ENCODE measurements around the gene DPH3.

DPH3 gene

DNA sequence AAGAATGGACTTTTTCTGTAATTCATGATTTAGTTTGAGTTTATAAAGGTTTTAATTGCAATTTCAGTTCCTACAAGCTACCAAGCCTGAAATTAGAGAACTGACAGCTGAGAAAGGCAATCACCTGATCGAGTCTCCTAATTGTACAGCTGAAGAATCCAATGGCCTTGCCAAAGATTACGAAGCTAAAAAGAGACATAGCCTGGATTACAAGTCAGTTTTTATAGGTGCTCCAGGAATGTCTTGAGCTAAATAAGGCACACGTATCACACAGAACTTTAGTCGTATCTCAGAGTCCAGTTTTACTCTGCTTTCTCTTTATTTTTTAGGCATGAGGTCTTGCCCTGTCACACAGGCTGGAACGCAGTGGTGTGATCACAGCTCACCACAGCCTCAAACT lies 6.6 kb downstream of the DPH3 start:
- H3K36me3 ChIP-seq (ENCODE audit: control insufficient read depth in 2 of 2, insufficient read depth in 2 of 2, low read length in 2 of 2): peaks cover 10 to 11% of the 10 kb centered on the region in 2 donors

DNA sequence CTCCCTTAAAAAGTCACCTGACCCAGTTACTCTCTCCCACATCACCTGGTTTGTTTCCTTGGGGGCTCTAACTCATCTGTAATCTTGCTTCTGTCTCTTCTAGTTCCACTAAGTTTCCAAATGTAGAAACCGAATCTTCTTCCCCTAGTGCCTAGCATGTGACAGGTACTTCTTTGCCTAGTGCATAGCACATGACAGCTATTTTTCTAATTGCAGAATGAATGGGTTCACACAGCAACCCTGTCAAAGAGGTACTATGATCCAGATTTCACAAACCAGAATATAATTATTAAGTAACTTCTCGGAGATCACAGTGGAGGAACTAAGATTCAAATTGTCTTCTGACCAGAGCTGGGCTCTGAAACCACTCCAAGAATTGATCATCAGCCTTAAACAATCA lies 7.4 kb downstream of the DPH3 start:
- peaks cover 10 to 11% of the 10 kb centered on the region in 2 donors for H3K36me3 ChIP-seq (ENCODE audit: control insufficient read depth in 2 of 2, insufficient read depth in 2 of 2, low read length in 2 of 2)
- no peaks in the 10 kb centered on the region for H3K4me1 ChIP-seq (ENCODE audit: control insufficient read depth in 2 of 2, insufficient read depth in 2 of 2, low read length in 2 of 2)
- no peaks in the 10 kb centered on the region for H3K27me3 ChIP-seq (ENCODE audit: control insufficient read depth in 2 of 2, insufficient read depth in 2 of 2, low read length in 2 of 2)
- no peak overlapping the region for H3K4me3 ChIP-seq (ENCODE audit: low read length in 2 of 2)
- no peaks in the 10 kb centered on the region for H3K9me3 ChIP-seq (ENCODE audit: control insufficient read depth in 2 of 2, low read length in 2 of 2)
- H3K9ac ChIP-seq (ENCODE audit: low read depth in 1 of 2, low read length in 2 of 2): no peak overlapping the region
- H3K27ac ChIP-seq (ENCODE audit: low read depth in 2 of 2, low read length in 2 of 2): no peak overlapping the region

More for the DNA sequence above, 6.6 kb downstream of the DPH3 start:
- no peaks in the 10 kb centered on the region for H3K4me1 ChIP-seq (ENCODE audit: control insufficient read depth in 2 of 2, insufficient read depth in 2 of 2, low read length in 2 of 2)
- H3K9me3 ChIP-seq (ENCODE audit: control insufficient read depth in 2 of 2, low read length in 2 of 2): no peaks in the 10 kb centered on the region
- H3K27ac ChIP-seq (ENCODE audit: low read depth in 2 of 2, low read length in 2 of 2): no peak overlapping the region
- no peak overlapping the region for H3K4me3 ChIP-seq (ENCODE audit: low read length in 2 of 2)
- H3K9ac ChIP-seq (ENCODE audit: low read depth in 1 of 2, low read length in 2 of 2): no peak overlapping the region
- no peaks in the 10 kb centered on the region for H3K27me3 ChIP-seq (ENCODE audit: control insufficient read depth in 2 of 2, insufficient read depth in 2 of 2, low read length in 2 of 2)

DNA sequence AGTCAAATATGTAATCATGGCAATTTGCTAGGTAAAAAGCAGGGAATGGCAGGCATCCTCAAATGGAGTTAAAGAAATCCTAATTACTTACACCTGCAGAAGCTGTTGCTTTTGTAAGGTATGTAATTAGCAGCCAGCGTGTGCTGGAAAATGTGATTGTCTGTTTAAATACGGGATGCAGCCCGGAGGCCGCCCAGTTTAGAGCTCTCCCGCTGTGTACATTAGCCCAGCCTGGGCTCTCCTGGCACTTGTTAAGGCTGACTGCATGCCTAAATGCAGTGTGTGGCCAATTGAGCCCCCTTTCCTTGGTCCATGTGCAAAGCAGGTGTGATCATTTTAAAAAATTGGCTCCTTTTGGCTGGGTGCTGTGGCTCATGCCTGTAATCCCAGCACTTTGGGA lies 9.0 kb downstream of the DPH3 start:
- Histone ChIP-seq H3K4me1 (ENCODE audit: control insufficient read depth in 2 of 2, insufficient read depth in 2 of 2, low read length in 2 of 2) (no peaks in the 10 kb centered on the region), H3K36me3 (ENCODE audit: control insufficient read depth in 2 of 2, insufficient read depth in 2 of 2, low read length in 2 of 2) (peaks cover 10 to 11% of the 10 kb centered on the region in 2 donors), H3K9ac (ENCODE audit: low read depth in 1 of 2, low read length in 2 of 2) (no peak overlapping the region), H3K27me3 (ENCODE audit: control insufficient read depth in 2 of 2, insufficient read depth in 2 of 2, low read length in 2 of 2) (no peaks in the 10 kb centered on the region), H3K9me3 (ENCODE audit: control insufficient read depth in 2 of 2, low read length in 2 of 2) (no peaks in the 10 kb centered on the region), H3K4me3 (ENCODE audit: low read length in 2 of 2) (no peak overlapping the region), H3K27ac (ENCODE audit: low read depth in 2 of 2, low read length in 2 of 2) (no peak overlapping the region)

GRCh38 chr3:16255326-16255725 lies 9.4 kb downstream of the DPH3 start:
- H3K27me3 ChIP-seq (ENCODE audit: control insufficient read depth in 2 of 2, insufficient read depth in 2 of 2, low read length in 2 of 2): no peaks in the 10 kb centered on the region
- H3K27ac ChIP-seq (ENCODE audit: low read depth in 2 of 2, low read length in 2 of 2): no peak overlapping the region
- no peaks in the 10 kb centered on the region for H3K4me1 ChIP-seq (ENCODE audit: control insufficient read depth in 2 of 2, insufficient read depth in 2 of 2, low read length in 2 of 2)
- no peak overlapping the region for H3K4me3 ChIP-seq (ENCODE audit: low read length in 2 of 2)
- H3K9ac ChIP-seq (ENCODE audit: low read depth in 1 of 2, low read length in 2 of 2): no peak overlapping the region
- peaks cover 10 to 11% of the 10 kb centered on the region in 2 donors for H3K36me3 ChIP-seq (ENCODE audit: control insufficient read depth in 2 of 2, insufficient read depth in 2 of 2, low read length in 2 of 2)
- no peaks in the 10 kb centered on the region for H3K9me3 ChIP-seq (ENCODE audit: control insufficient read depth in 2 of 2, low read length in 2 of 2)

DNA sequence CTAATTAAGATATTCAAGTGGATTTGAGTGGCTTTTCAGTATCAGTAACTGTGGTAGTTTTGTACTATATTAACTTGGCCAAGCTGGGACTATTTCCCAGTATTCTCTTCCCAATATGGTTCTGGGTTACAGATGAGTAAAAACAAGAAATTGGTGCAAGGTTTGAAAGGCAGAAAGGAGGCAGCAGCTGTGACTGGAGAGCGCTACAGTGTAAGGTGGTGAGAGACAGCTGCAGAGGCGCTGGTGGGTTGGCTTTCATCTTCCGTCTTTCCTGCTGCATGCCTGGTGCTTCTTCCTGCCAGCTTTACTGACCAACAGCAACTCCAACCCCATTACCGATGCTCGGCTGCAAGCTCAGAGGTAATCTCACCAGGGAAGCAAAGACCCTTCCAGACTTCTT lies 9.8 kb downstream of the DPH3 start:
- Histone ChIP-seq H3K9me3 (ENCODE audit: control insufficient read depth in 2 of 2, low read length in 2 of 2) (no peaks in the 10 kb centered on the region), H3K9ac (ENCODE audit: low read depth in 1 of 2, low read length in 2 of 2) (no peak overlapping the region), H3K27me3 (ENCODE audit: control insufficient read depth in 2 of 2, insufficient read depth in 2 of 2, low read length in 2 of 2) (no peaks in the 10 kb centered on the region), H3K27ac (ENCODE audit: low read depth in 2 of 2, low read length in 2 of 2) (no peak overlapping the region), H3K4me3 (ENCODE audit: low read length in 2 of 2) (no peak overlapping the region), H3K36me3 (ENCODE audit: control insufficient read depth in 2 of 2, insufficient read depth in 2 of 2, low read length in 2 of 2) (peaks cover 8 to 10% of the 10 kb centered on the region in 2 donors), H3K4me1 (ENCODE audit: control insufficient read depth in 2 of 2, insufficient read depth in 2 of 2, low read length in 2 of 2) (no peaks in the 10 kb centered on the region)

DNA sequence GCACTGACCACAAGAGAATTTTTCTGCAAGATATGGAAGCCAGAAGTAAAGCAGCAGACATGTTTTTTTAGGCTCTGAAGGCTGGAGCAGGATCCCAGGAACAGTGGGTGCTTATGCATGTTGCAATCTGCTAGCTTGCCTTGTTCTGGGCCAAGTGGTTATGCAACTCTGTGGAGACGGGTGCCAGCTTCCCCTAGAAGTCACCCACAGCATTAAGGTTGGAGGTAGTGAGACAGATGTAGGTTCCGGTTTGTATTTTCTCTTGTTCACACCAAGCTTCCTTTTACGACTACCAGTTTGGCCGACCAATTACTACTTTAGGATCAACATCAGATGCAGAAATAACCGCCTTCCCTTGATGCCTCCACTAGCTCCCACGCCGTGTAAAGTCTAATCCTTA lies 11.1 kb downstream of the DPH3 start:
- Histone ChIP-seq H3K27ac (ENCODE audit: low read depth in 2 of 2, low read length in 2 of 2) (no peak overlapping the region), H3K9ac (ENCODE audit: low read depth in 1 of 2, low read length in 2 of 2) (no peak overlapping the region), H3K27me3 (ENCODE audit: control insufficient read depth in 2 of 2, insufficient read depth in 2 of 2, low read length in 2 of 2) (no peaks in the 10 kb centered on the region), H3K9me3 (ENCODE audit: control insufficient read depth in 2 of 2, low read length in 2 of 2) (no peaks in the 10 kb centered on the region), H3K4me1 (ENCODE audit: control insufficient read depth in 2 of 2, insufficient read depth in 2 of 2, low read length in 2 of 2) (no peaks in the 10 kb centered on the region), H3K4me3 (ENCODE audit: low read length in 2 of 2) (no peak overlapping the region), H3K36me3 (ENCODE audit: control insufficient read depth in 2 of 2, insufficient read depth in 2 of 2, low read length in 2 of 2) (no peaks in the 10 kb centered on the region)

GRCh38 chr3:16252988-16253387 lies 11.8 kb downstream of the DPH3 start:
- Histone ChIP-seq H3K9me3 (ENCODE audit: control insufficient read depth in 2 of 2, low read length in 2 of 2) (no peaks in the 10 kb centered on the region), H3K36me3 (ENCODE audit: control insufficient read depth in 2 of 2, insufficient read depth in 2 of 2, low read length in 2 of 2) (no peaks in the 10 kb centered on the region), H3K9ac (ENCODE audit: low read depth in 1 of 2, low read length in 2 of 2) (no peak overlapping the region), H3K27ac (ENCODE audit: low read depth in 2 of 2, low read length in 2 of 2) (no peak overlapping the region), H3K4me1 (ENCODE audit: control insufficient read depth in 2 of 2, insufficient read depth in 2 of 2, low read length in 2 of 2) (no peaks in the 10 kb centered on the region), H3K4me3 (ENCODE audit: low read length in 2 of 2) (no peak overlapping the region), H3K27me3 (ENCODE audit: control insufficient read depth in 2 of 2, insufficient read depth in 2 of 2, low read length in 2 of 2) (no peaks in the 10 kb centered on the region)

GRCh38 chr3:16252243-16252978 lies 12.3 kb downstream of the DPH3 start:
- H3K27me3 ChIP-seq (ENCODE audit: control insufficient read depth in 2 of 2, insufficient read depth in 2 of 2, low read length in 2 of 2): no peaks in the 10 kb centered on the region
- H3K9ac ChIP-seq (ENCODE audit: low read depth in 1 of 2, low read length in 2 of 2): no peak overlapping the region
- no peak overlapping the region for H3K27ac ChIP-seq (ENCODE audit: low read depth in 2 of 2, low read length in 2 of 2)
- no peaks in the 10 kb centered on the region for H3K36me3 ChIP-seq (ENCODE audit: control insufficient read depth in 2 of 2, insufficient read depth in 2 of 2, low read length in 2 of 2)
- H3K4me1 ChIP-seq (ENCODE audit: control insufficient read depth in 2 of 2, insufficient read depth in 2 of 2, low read length in 2 of 2): no peaks in the 10 kb centered on the region
- H3K9me3 ChIP-seq (ENCODE audit: control insufficient read depth in 2 of 2, low read length in 2 of 2): no peaks in the 10 kb centered on the region
- no peak overlapping the region for H3K4me3 ChIP-seq (ENCODE audit: low read length in 2 of 2)

- Histone ChIP-seq H3K9ac (ENCODE audit: low read depth in 1 of 2, low read length in 2 of 2) (no peak overlapping the region), H3K27me3 (ENCODE audit: control insufficient read depth in 2 of 2, insufficient read depth in 2 of 2, low read length in 2 of 2) (no peaks in the 10 kb centered on the region), H3K4me1 (ENCODE audit: control insufficient read depth in 2 of 2, insufficient read depth in 2 of 2, low read length in 2 of 2) (no peaks in the 10 kb centered on the region), H3K9me3 (ENCODE audit: control insufficient read depth in 2 of 2, low read length in 2 of 2) (no peaks in the 10 kb centered on the region), H3K27ac (ENCODE audit: low read depth in 2 of 2, low read length in 2 of 2) (no peak overlapping the region), H3K4me3 (ENCODE audit: low read length in 2 of 2) (no peak overlapping the region), H3K36me3 (ENCODE audit: control insufficient read depth in 2 of 2, insufficient read depth in 2 of 2, low read length in 2 of 2) (no peaks in the 10 kb centered on the region)
Observed at GRCh38 chr3:16251316-16252085, 13.2 kb downstream of the DPH3 start.

DNA sequence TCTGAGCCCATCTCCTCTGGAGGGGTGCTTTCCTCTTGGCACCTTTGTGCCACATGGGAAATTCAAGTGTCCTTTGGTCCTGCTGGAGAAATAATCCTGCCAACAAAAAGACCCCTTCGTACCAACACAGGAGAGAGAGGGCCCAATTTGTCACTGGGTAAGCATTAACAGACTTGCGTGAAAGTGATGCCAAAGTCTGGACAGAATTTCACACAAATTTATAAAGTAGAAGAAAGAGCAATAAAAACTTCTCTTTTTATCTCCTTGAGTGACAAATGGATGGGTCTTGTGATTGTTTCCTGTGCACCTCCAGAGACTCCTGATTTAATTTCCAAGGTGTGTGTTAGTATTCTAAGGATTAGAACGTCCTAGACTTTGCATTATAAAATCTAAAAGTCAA lies 14.9 kb downstream of the DPH3 start:
- Histone ChIP-seq H3K36me3 (ENCODE audit: control insufficient read depth in 2 of 2, insufficient read depth in 2 of 2, low read length in 2 of 2) (no peaks in the 10 kb centered on the region), H3K27me3 (ENCODE audit: control insufficient read depth in 2 of 2, insufficient read depth in 2 of 2, low read length in 2 of 2) (no peaks in the 10 kb centered on the region), H3K9me3 (ENCODE audit: control insufficient read depth in 2 of 2, low read length in 2 of 2) (no peaks in the 10 kb centered on the region), H3K27ac (ENCODE audit: low read depth in 2 of 2, low read length in 2 of 2) (no peak overlapping the region), H3K9ac (ENCODE audit: low read depth in 1 of 2, low read length in 2 of 2) (no peak overlapping the region), H3K4me1 (ENCODE audit: control insufficient read depth in 2 of 2, insufficient read depth in 2 of 2, low read length in 2 of 2) (no peaks in the 10 kb centered on the region), H3K4me3 (ENCODE audit: low read length in 2 of 2) (no peak overlapping the region)

Data from mucosa of rectum (tissue), 2 donors.